DMS153 treated with DMSO at 0.1 percent for 48 hours (cell line): Measurements from ENCODE around the gene IGFL4.
A peak's percentile ranks its signal among the peaks of the same experiment; 100 is the strongest.

Source experiments
- DNase-seq: peaks from one replicate; lab custom pipeline; 2025; ENCODE audit not compliant: unreplicated experiment; lab: John Stamatoyannopoulos, UW

Gene IGFL4

GRCh38 chr19:46022061-46022430 lies 18.8 kb downstream of the IGFL4 start:
- no peak for DNase-seq

- no peak for DNase-seq
These were observed 19.2 kb downstream of the IGFL4 start for GRCh38 chr19:46021531-46022041.

- DNase-seq, result no peak
These were observed 20.0 kb downstream of the IGFL4 start for GRCh38 chr19:46020819-46021125.

- no peak for DNase-seq
These were observed 21.5 kb downstream of the IGFL4 start for GRCh38 chr19:46019270-46019669.

- no peak for DNase-seq
These were observed 22.0 kb downstream of the IGFL4 start for GRCh38 chr19:46018729-46019251.

GRCh38 chr19:46017874-46018675 lies 22.7 kb downstream of the IGFL4 start:
- DNase-seq, result no peak

GRCh38 chr19:46017095-46017429 lies 23.7 kb downstream of the IGFL4 start:
- DNase-seq, result no peak

GRCh38 chr19:46016426-46017094 lies 24.2 kb downstream of the IGFL4 start:
- DNase-seq, result peak; percentile 68

- DNase-seq, result no peak
These were observed 24.9 kb downstream of the IGFL4 start for GRCh38 chr19:46015687-46016425.

GRCh38 chr19:46014941-46015686 lies 25.7 kb downstream of the IGFL4 start:
- peak; percentile 71 for DNase-seq

- DNase-seq, result no peak
These were observed 26.3 kb downstream of the IGFL4 start for GRCh38 chr19:46014534-46014933.

- DNase-seq, result peak; percentile 34
These were observed 31.0 kb downstream of the IGFL4 start for GRCh38 chr19:46009530-46010510.

GRCh38 chr19:46006411-46006810 lies 34.4 kb downstream of the IGFL4 start:
- DNase-seq, result no peak

GRCh38 chr19:46002678-46003275 lies 38.0 kb downstream of the IGFL4 start:
- no peak for DNase-seq

GRCh38 chr19:46000491-46001246 lies 40.1 kb downstream of the IGFL4 start:
- peak; percentile 12 for DNase-seq

- peak; percentile 22 for DNase-seq
These were observed 41.1 kb downstream of the IGFL4 start for GRCh38 chr19:45999653-46000121.

- DNase-seq, result no peak
These were observed 42.0 kb downstream of the IGFL4 start for GRCh38 chr19:45998834-45999233.

- DNase-seq, result no peak
These were observed 43.9 kb downstream of the IGFL4 start for GRCh38 chr19:45996933-45997332.
